Transverse colon (tissue), 4 donors: ENCODE measurements around the gene PCAT6. TPM values are rescaled to one million over a fixed set of nuclear protein-coding genes. Genes with fewer than 3 reads are reported as not detected.
A peak's percentile ranks its signal among the peaks of the same experiment; 100 is the strongest.

Experiments used
- DNase-seq: peaks from one replicate; pipeline ENCODE4 v3.0.0-alpha.2; 2019
- H3K27ac ChIP-seq, 4 donors: fragments of 200-600 bp; sonication (generic); 2 replicates each; pipeline ENCODE4 v1.5.1; 2016 to 2018; ENCODE audit warnings: inconsistent platforms in 4 of 4
- H3K27me3 ChIP-seq: fragments of 200-600 bp; sonication (generic); 2 replicates; pipeline ENCODE4 v1.5.1; 2017; ENCODE audit warnings: inconsistent platforms
- H3K36me3 ChIP-seq, 4 donors: fragments of 200-600 bp; sonication (generic); 2 replicates each; pipeline ENCODE4 v1.5.1; 2017 to 2019; ENCODE audit warnings: inconsistent platforms in 4 of 4
- H3K4me1 ChIP-seq, 4 donors: fragments of 200-600 bp; sonication (generic); 2 replicates each; pipeline ENCODE4 v1.5.1; 2017 to 2020; ENCODE audit warnings: inconsistent platforms in 4 of 4
- H3K4me3 ChIP-seq, 4 donors: fragments of 200-600 bp; sonication (generic); 1 replicate in 1 of 4; 2 replicates in 3 of 4; pipeline versions ENCODE4 v1.5.1 to v1.6.1; 2017 to 2019; ENCODE audit warnings: inconsistent platforms in 4 of 4
- H3K9me3 ChIP-seq, 2 donors: fragments of 200-600 bp; sonication (generic); 2 replicates each; pipeline ENCODE4 v1.5.1; 2017 to 2019; ENCODE audit warnings: inconsistent platforms in 2 of 2
- CTCF ChIP-seq, 5 experiments: fragments of 200-600 bp in 3 of 5; fragments of 450-650 bp in 2 of 5; sonication (generic) in 3 of 5; IDR thresholded peaks; 1 replicate in 2 of 5; 2 replicates in 3 of 5; pipeline ENCODE4 v1.5.1; 2016 to 2017; ENCODE audit warnings: antibody characterized with exemption in 5 of 5, inconsistent platforms in 3 of 5, mild to moderate bottlenecking in 2 of 5, moderate library complexity in 1 of 5
- EP300 ChIP-seq: sonication (generic); formaldehyde crosslinking; IDR thresholded peaks from one replicate; pipeline ENCODE4 v1.6.1; 2017; ENCODE audit warnings: antibody characterized with exemption, low read depth
- POLR2A ChIP-seq: fragments of 450-650 bp; IDR thresholded peaks from one replicate; pipeline ENCODE4 v1.6.1; 2016; ENCODE audit warnings: antibody characterized with exemption, mild to moderate bottlenecking, moderate library complexity
- POLR2AphosphoS5 ChIP-seq, 3 donors: sonication (generic); formaldehyde crosslinking; IDR thresholded peaks; one replicate each; pipeline ENCODE4 v1.6.1; 2016; ENCODE audit warnings: antibody characterized with exemption in 3 of 3
- WGBS, 2 donors: methylation state at CpG; one replicate each; pipeline ENCODE4 v1.1.5; 2018; ENCODE audit warnings: low coverage in 1 of 2; 5-methylcytosine and 5-hydroxymethylcytosine counted together
- in situ Hi-C, 4 donors: fragments of 200-750 bp; cut with MboI; loops; one replicate each; pipeline versions ENCODE4 v1.15.0 to v1.15.1; 2017; ENCODE audit warnings: low sequenced_read_pairs in 3 of 4, low pct_ligation_motif_present in 1 of 4, low pct_unique_long_range_greater_than_20kb in 1 of 4
- intact Hi-C: fragments of 100-400 bp; cut with DNase I; formaldehyde crosslinking; loops from one replicate; pipeline ENCODE4 v1.15.1; 2023; ENCODE audit warnings: low total_unique reads
- total RNA-seq, 4 donors: library from RNA; depleted of rRNA; stranded (reverse); fragments of >200 nt; gene quantifications; one replicate each; pipeline ENCODE4 v1.1.0, GENCODE V29; 2016

Gene PCAT6
- total RNA-seq, 4 donors from 2014 or later: not detected

GRCh38 chr1:202781180-202781579 lies 29.6 kb upstream of the PCAT6 start:
- no peak for DNase-seq
- no peak for TF ChIP-seq CTCF (IDR thresholded peaks at IDR 0.05)
- TF ChIP-seq POLR2A: no peak
- no peak for TF ChIP-seq POLR2AphosphoS5 (IDR thresholded peaks at IDR 0.05)
- no peak for TF ChIP-seq EP300
- Histone ChIP-seq H3K9me3 (no peaks in the 10 kb centered on the region), H3K36me3 (no peaks in the 10 kb centered on the region), H3K4me1 (peaks cover 4 to 40% (median 18%) of the 10 kb centered on the region in 4 donors), H3K27me3 (no peaks in the 10 kb centered on the region), H3K4me3 (no peak overlapping the region), H3K27ac (peak overlapping the region in 2 of 4 donors; percentile 0 to 26)
- in situ Hi-C loops (no loop called here), intact Hi-C loops (no loop called here)
- WGBS, 2 donors: 46 to 53% methylated on average over 4 of the region's 4 CpGs

- no peak for TF ChIP-seq CTCF (IDR thresholded peaks at IDR 0.05)
- TF ChIP-seq EP300: no peak
- no peak for TF ChIP-seq POLR2AphosphoS5 (IDR thresholded peaks at IDR 0.05)
- TF ChIP-seq POLR2A: no peak
- Histone ChIP-seq H3K27me3 (no peaks in the 10 kb centered on the region), H3K27ac (no peak overlapping the region), H3K4me1 (peaks cover 7 to 78% (median 50%) of the 10 kb centered on the region in 4 donors), H3K4me3 (no peak overlapping the region), H3K9me3 (no peaks in the 10 kb centered on the region), H3K36me3 (no peaks in the 10 kb centered on the region)
- intact Hi-C loops (no loop called here), in situ Hi-C loops (no loop called here)
- no peak for DNase-seq
- 79 to 90% methylated on average over 3 to 4 of the region's 4 CpGs for WGBS, 2 donors
Observed at GRCh38 chr1:202786804-202787203, 23.9 kb upstream of the PCAT6 start.

- Histone ChIP-seq H3K4me3 (no peak overlapping the region), H3K9me3 (no peaks in the 10 kb centered on the region), H3K4me1 (peaks cover 7 to 83% (median 48%) of the 10 kb centered on the region in 4 donors), H3K36me3 (no peaks in the 10 kb centered on the region), H3K27ac (peak overlapping the region; percentile 72 to 82 (median 76)), H3K27me3 (no peaks in the 10 kb centered on the region)
- intact Hi-C loops: no loop called here
- peak; percentile 53 for DNase-seq
- TF ChIP-seq EP300 (no peak), POLR2AphosphoS5 (IDR thresholded peaks at IDR 0.05) (peak in 2 of 3 donors; percentile 25 to 26)
- in situ Hi-C loops: no loop called here
- 39 to 49% methylated on average over 3 of the region's 3 CpGs for WGBS, 2 donors
Observed at GRCh38 chr1:202788800-202789199, 22.0 kb upstream of the PCAT6 start.

- H3K4me1 ChIP-seq: peaks cover 14 to 89% (median 56%) of the 10 kb centered on the region in 4 donors
- 35 to 63% methylated on average over 4 of the region's 4 CpGs for WGBS, 2 donors
Observed at GRCh38 chr1:202791077-202791747, 19.5 kb upstream of the PCAT6 start.

More at GRCh38 chr1:202791077-202791747, 19.5 kb upstream of the PCAT6 start:
- no peaks in the 10 kb centered on the region for H3K27me3 ChIP-seq
- H3K4me3 ChIP-seq: no peak overlapping the region
- peak overlapping the region; percentile 45 to 67 (median 56) for H3K27ac ChIP-seq
- in situ Hi-C loops: no loop called here
- no peaks in the 10 kb centered on the region for H3K36me3 ChIP-seq
- DNase-seq: no peak
- H3K9me3 ChIP-seq: no peaks in the 10 kb centered on the region
- intact Hi-C loops: no loop called here
- TF ChIP-seq POLR2A (no peak), CTCF (IDR thresholded peaks at IDR 0.05) (no peak), POLR2AphosphoS5 (IDR thresholded peaks at IDR 0.05) (no peak), EP300 (no peak)
